H1 (cell line): ENCODE measurements around the gene MLN.
A peak's percentile ranks its signal among the peaks of the same experiment; 100 is the strongest.

Experiments used
- BRCA1 ChIP-seq: IDR thresholded peaks from 2 replicates; pipeline ENCODE4 v1.6.1; 2012; ENCODE audit warnings: low read depth, low read length, improper control_type of control experiment
- JUND ChIP-seq: IDR thresholded peaks from 2 replicates; pipeline ENCODE4 v1.6.1; 2011; ENCODE audit warnings: mild to moderate bottlenecking, improper control_type of control experiment, low read length
- POLR2A ChIP-seq, 2 experiments: IDR thresholded peaks; 1 replicate in 1 of 2; 2 replicates in 1 of 2; pipeline ENCODE4 v1.6.1; 2011; ENCODE audit warnings: low read depth in 2 of 2, low read length in 2 of 2, mild to moderate bottlenecking in 2 of 2; ENCODE audit errors: control extremely low read depth in 1 of 2
- POLR2AphosphoS5 ChIP-seq: IDR thresholded peaks from 2 replicates; pipeline ENCODE4 v1.6.1; 2011; ENCODE audit warnings: low read depth, low read length
- SP4 ChIP-seq: IDR thresholded peaks from 2 replicates; pipeline ENCODE4 v1.6.1; 2012; ENCODE audit warnings: low read length, inconsistent platforms
- TF ChIP-seq, protein P1 (sequence below), 3 experiments: IDR thresholded peaks; 1 replicate in 2 of 3; 2 replicates in 1 of 3; pipeline versions ENCODE4 v1.5.1 to v1.6.1; 2011; ENCODE audit warnings: low read length in 3 of 3, mild to moderate bottlenecking in 3 of 3, inconsistent platforms in 2 of 3, low read depth in 1 of 3, moderate library complexity in 1 of 3; ENCODE audit not compliant: insufficient read depth in 1 of 3; ENCODE audit errors: control extremely low read depth in 1 of 3

DNA sequence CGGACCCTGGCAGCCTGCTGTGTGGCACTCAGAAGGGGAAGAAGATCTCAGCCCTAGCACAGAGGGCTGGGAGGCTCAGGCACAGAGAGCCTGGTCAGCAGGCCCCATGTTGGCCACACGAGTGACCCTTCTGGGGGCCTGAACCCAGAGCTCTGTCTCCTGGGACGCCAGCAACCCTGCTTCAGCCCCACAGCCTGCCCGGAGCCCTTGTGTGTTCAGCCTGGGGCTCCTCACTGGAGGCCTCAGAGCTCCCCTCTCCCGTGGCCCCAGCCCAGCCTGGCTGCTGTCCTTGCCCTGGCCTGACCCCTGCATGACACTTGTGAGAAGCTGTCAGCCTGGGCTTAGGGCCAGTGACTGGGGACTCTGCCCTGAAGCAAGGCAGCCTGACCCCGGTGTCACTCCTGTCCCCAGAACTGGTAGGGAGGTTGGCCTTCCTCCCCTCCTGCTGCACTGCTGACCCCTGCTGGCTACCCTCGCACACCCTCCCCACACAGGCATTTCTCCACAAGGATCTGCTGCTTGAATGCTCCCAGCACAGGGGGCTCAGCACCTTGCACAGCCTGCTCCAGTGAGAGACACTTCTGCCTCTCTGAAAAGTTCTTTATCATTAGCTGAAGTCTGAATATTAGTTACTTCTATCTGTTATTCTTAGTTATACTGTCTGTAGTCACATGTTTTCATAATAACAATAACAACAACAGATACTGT, 41.7 kb downstream of the MLN start:
- TF ChIP-seq POLR2A (IDR thresholded peaks at IDR 0.05; ENCODE audit: control extremely low read depth in 1 of 2, low read depth in 2 of 2, low read length in 2 of 2): no peak
- TF ChIP-seq JUND: no peak
- no peak for TF ChIP-seq SP4
- TF ChIP-seq BRCA1: no peak
- TF ChIP-seq, protein P1, sequence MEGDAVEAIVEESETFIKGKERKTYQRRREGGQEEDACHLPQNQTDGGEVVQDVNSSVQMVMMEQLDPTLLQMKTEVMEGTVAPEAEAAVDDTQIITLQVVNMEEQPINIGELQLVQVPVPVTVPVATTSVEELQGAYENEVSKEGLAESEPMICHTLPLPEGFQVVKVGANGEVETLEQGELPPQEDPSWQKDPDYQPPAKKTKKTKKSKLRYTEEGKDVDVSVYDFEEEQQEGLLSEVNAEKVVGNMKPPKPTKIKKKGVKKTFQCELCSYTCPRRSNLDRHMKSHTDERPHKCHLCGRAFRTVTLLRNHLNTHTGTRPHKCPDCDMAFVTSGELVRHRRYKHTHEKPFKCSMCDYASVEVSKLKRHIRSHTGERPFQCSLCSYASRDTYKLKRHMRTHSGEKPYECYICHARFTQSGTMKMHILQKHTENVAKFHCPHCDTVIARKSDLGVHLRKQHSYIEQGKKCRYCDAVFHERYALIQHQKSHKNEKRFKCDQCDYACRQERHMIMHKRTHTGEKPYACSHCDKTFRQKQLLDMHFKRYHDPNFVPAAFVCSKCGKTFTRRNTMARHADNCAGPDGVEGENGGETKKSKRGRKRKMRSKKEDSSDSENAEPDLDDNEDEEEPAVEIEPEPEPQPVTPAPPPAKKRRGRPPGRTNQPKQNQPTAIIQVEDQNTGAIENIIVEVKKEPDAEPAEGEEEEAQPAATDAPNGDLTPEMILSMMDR (IDR thresholded peaks at IDR 0.05; ENCODE audit: control extremely low read depth in 1 of 3, insufficient read depth in 1 of 3, low read depth in 1 of 3, low read length in 3 of 3): peak in 2 of 3 experiments; percentile 80 to 81; a peak in 3 of 4 replicates
- TF ChIP-seq POLR2AphosphoS5: no peak
